ENCODE results near the gene MANBA.

The MANBA gene

DNA sequence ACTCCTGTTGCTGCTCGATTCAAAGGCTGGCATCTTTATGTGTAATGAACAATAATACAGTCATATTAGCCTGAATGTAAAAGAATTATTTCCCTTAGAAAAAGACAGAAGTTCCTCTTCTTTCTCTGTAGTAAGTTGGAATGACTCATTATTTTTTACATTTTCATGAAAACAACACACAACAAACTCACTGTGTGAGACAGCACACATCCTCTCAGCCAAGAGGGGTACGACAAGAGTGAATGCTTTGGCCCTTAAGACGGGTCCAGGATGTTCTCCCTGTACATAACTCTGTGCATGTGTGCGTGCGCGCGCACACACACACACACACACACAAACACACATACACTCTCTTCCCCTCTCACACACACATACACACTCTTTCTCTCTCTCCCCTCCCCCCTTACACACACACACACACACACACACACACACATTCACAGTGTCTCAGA, 72.8 kb downstream of the MANBA start:
- TF ChIP-seq CTCF (IDR thresholded peaks at IDR 0.05; ENCODE audit: extremely low read depth, insufficient read depth, missing control alignments): no peak
- in situ Hi-C loops (cut with MboI; ENCODE audit: low pct_unique_long_range_greater_than_20kb, low sequenced_read_pairs, unreplicated experiment): no loop called here
- DNase-seq (ENCODE audit: low spot score): no peak

DNA sequence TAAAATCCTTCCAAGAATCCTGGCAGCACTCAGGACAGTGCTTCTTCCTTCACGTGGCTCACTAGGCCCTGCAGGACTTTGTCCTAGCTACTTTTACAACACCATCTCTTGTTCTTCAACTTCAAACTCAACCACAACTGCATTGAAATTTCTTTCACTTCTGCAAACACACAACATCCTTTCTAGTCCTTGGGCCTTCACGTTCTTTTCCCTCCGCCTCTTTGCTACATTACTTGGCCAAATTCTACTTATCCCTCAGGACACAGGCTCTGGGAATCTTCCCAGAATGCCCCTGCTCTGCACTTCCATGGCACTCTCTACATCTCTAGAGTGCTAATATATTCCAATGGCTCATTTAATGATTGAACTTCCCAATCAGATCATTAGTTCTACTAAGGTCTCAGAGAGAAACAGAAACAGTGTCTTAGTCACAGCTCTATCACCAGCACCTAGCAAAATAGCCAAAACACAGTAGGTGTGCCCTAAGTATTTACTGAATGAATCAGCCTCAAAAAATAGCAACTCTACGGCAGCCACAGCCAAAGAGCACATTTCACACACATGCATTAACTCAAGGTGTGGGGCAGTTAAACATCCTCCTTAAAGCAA, 73.3 kb downstream of the MANBA start:
- TF ChIP-seq CTCF (IDR thresholded peaks at IDR 0.05; ENCODE audit: extremely low read depth, insufficient read depth, missing control alignments): no peak
- in situ Hi-C loops (cut with MboI; ENCODE audit: low pct_unique_long_range_greater_than_20kb, low sequenced_read_pairs, unreplicated experiment): no loop called here
- DNase-seq (ENCODE audit: low spot score): peak; percentile 32

DNA sequence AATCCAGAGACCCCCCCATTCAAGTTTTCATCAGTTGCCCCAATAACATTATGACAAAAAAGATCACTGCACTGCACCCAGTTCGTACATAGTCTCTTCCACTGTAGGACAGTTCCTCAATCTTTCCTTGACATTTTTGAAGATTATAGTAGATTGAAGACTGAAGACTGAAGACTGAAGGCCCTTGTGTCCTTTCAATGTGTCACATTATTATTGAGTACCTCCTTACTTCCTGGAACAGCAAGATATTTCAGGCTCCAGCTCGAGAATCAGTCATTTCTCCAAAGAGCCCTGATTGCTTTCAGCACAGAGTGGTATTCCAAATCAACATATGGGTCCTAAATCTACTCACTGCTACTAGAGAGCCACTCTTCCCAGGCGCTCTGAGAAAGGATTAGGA, 75.0 kb downstream of the MANBA start:
- no peak for TF ChIP-seq CTCF (IDR thresholded peaks at IDR 0.05; ENCODE audit: extremely low read depth, insufficient read depth, missing control alignments)
- in situ Hi-C loops (cut with MboI; ENCODE audit: low pct_unique_long_range_greater_than_20kb, low sequenced_read_pairs, unreplicated experiment): no loop called here

DNA sequence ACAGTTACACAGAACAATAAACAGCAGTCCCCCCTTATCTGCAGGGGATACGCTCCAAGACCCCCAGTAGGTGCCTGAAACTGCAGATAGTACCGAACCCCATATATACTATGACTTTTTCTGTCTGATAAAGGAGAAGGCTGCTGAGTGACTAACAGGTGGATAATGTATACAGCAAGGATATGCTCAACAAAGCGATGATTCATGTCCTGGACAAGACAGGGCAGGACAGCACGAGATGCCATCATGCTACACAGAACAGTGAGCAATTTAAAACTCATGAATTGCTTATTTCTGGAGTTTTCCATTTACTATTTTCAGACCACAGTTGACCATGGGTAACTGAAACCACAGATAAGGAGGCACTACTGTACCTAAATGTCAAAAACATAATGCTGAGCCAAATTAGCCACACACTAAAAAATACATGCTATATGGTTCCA, 76.1 kb downstream of the MANBA start:
- no peak for DNase-seq (ENCODE audit: low spot score)
- in situ Hi-C loops (cut with MboI; ENCODE audit: low pct_unique_long_range_greater_than_20kb, low sequenced_read_pairs, unreplicated experiment): no loop called here
- no peak for TF ChIP-seq CTCF (IDR thresholded peaks at IDR 0.05; ENCODE audit: extremely low read depth, insufficient read depth, missing control alignments)

More for the DNA sequence above, 75.0 kb downstream of the MANBA start:
- no peak for DNase-seq (ENCODE audit: low spot score)

DNA sequence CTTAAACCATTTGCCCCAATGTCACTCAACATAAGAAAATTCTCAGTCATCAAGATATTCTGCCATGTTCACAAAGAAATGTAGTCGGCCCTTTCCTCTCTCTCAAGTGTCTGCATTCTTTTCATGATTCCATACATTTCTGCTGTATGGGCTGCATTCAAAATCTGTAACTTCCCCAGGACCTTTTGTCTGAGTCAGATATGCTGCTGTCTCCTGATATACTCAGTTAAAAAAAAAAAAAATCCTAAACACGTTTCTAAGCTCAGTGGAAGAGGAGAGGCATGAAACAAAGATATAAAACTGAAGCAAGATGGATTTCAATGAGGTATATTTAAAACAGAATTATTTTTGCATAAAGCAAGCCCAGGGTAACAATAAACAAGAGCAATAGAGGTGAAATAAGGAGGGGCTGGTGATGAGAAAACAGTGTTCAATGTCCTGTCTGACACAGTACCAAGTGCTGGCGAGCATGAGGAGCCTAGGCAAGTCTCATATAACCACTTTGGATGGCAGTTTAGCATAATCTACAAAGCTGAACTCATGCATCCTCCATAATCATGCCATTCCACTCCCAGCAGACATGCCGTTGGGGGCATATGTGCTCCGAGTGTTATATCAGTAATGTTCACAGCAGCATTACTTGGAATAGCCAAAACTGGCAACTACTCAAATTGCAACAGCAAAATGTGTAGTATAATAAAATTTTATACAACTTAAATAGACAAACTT, 76.7 kb downstream of the MANBA start:
- TF ChIP-seq CTCF (IDR thresholded peaks at IDR 0.05; ENCODE audit: extremely low read depth, insufficient read depth, missing control alignments): no peak
- in situ Hi-C loops (cut with MboI; ENCODE audit: low pct_unique_long_range_greater_than_20kb, low sequenced_read_pairs, unreplicated experiment): no loop called here
- no peak for DNase-seq (ENCODE audit: low spot score)

- no peak for TF ChIP-seq CTCF (IDR thresholded peaks at IDR 0.05; ENCODE audit: extremely low read depth, insufficient read depth, missing control alignments)
- DNase-seq (ENCODE audit: low spot score): no peak
- in situ Hi-C loops (cut with MboI; ENCODE audit: low pct_unique_long_range_greater_than_20kb, low sequenced_read_pairs, unreplicated experiment): no loop called here
Observed at GRCh38 chr4:102678695-102679335, 82.0 kb downstream of the MANBA start.
